ENCODE measurements around the gene SPATA31D4.

DNA sequence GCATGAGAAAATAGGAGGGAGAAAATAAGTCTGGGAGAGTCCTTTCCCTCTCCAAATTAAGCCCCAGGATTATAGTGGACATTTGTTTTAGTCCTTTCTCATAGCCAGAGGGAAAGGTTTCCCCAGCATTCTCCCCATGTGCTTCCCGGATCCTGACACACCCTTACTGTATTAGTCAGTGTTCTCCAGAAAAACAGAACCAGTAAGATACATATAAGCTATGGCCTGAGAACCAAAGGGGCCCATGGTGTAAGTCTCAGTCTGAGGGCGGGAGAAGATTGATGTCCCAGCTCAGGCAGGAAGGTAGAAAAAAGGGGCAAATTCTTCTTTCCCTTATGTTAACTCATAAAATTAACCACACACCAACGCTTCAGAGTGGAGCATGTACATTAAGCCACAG lies 25.6 kb upstream of the SPATA31D4 start:
- TF ChIP-seq, protein P1, sequence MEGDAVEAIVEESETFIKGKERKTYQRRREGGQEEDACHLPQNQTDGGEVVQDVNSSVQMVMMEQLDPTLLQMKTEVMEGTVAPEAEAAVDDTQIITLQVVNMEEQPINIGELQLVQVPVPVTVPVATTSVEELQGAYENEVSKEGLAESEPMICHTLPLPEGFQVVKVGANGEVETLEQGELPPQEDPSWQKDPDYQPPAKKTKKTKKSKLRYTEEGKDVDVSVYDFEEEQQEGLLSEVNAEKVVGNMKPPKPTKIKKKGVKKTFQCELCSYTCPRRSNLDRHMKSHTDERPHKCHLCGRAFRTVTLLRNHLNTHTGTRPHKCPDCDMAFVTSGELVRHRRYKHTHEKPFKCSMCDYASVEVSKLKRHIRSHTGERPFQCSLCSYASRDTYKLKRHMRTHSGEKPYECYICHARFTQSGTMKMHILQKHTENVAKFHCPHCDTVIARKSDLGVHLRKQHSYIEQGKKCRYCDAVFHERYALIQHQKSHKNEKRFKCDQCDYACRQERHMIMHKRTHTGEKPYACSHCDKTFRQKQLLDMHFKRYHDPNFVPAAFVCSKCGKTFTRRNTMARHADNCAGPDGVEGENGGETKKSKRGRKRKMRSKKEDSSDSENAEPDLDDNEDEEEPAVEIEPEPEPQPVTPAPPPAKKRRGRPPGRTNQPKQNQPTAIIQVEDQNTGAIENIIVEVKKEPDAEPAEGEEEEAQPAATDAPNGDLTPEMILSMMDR (optimal IDR thresholded peaks at IDR 0.05 in 1 of 3, IDR thresholded peaks at IDR 0.05 in 1 of 3, conservative IDR thresholded peaks at IDR 0.05 in 1 of 3; ENCODE audit: extremely low read depth in 1 of 3, insufficient read depth in 2 of 3, low read length in 3 of 3): no peak
- no peak for TF ChIP-seq EZH2 (IDR thresholded peaks at IDR 0.05; ENCODE audit: low read length)

Data from keratinocyte (primary cell).